Measurements from ENCODE around the gene AKR1B1.

The AKR1B1 gene

GRCh38 chr7:134407311-134407710, 51.6 kb downstream of the AKR1B1 start:
- DNase-seq, result no peak

- no peak for DNase-seq
These were observed 52.5 kb downstream of the AKR1B1 start for GRCh38 chr7:134406431-134406830.

GRCh38 chr7:134405299-134405698, 53.6 kb downstream of the AKR1B1 start:
- no peak for DNase-seq

GRCh38 chr7:134403062-134403461, 55.8 kb downstream of the AKR1B1 start:
- DNase-seq, result no peak

- DNase-seq, result no peak
These were observed 58.0 kb downstream of the AKR1B1 start for GRCh38 chr7:134400859-134401258.

DNA sequence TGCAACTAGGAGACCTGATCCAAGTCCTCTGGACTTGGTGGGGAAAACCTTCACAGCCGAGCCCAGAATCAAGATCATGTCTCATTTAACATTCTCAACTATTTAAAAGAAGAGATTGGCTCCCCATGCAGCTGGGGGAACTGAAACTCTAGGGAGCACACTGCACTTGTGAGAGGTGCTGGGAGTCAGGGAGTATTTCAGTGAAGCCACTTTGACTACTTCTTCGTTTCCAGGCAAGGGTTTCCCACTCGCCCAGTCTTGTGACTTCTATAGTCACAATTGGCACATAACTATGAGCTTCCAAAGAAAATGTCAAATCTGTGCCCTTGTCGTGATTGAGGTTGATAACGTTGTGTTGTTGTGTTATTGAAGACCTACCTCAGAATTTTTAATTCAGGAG, 62.9 kb downstream of the AKR1B1 start:
- DNase-seq, result no peak

GRCh38 chr7:134395604-134396003, 63.3 kb downstream of the AKR1B1 start:
- no peak for DNase-seq

DNA sequence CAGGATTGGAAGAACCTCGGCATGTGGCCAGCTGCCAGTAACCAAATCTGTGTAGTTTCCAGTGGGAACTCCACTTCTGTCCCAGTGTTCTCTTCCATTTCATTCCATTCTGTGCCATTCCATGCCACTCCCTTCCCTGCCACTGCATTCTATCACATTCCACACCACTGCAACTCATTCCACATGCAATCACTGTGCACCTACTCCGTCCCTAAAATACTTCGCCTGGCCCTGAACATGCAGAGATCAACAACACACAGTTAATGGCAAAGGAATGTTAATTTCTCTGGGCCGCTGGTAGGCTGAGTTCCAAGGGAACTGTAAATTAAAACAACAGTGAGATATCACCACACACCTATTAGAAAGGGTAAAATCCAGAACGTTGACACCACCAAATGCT, 64.8 kb downstream of the AKR1B1 start:
- DNase-seq, result no peak
